GM10847 (cell line): Measurements from ENCODE around the gene TULP4.

ENCODE experiments used
- POLR2A ChIP-seq: IDR thresholded peaks from 2 replicates; pipeline ENCODE4 v1.6.1; 2011; ENCODE audit not compliant: insufficient read length; ENCODE audit errors: extremely low read depth

Gene TULP4

GRCh38 chr6:158489441-158489840, 177.2 kb downstream of the TULP4 start:
- TF ChIP-seq POLR2A = no peak

- no peak for TF ChIP-seq POLR2A
These were observed 180.6 kb downstream of the TULP4 start for GRCh38 chr6:158492881-158493280.

DNA sequence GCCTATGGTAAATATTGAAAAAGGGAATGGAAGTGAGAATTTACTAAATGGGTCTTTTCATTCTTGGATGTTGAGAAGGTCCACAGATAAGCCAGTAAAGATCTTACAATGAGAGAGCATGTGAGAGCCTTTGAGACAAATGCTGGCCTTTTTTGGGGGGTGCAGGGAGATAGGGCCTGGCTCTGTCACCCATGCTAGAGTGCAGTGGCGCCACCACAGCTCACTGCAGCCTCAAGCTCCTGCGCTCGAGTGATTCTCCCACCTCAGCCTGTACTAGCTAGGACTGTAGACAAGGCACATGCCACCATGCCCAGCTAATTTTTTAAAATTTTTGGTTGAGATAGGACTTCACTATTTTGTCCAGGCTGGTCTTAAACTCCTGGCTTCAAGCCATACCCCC, 184.4 kb downstream of the TULP4 start:
- TF ChIP-seq POLR2A = no peak

DNA sequence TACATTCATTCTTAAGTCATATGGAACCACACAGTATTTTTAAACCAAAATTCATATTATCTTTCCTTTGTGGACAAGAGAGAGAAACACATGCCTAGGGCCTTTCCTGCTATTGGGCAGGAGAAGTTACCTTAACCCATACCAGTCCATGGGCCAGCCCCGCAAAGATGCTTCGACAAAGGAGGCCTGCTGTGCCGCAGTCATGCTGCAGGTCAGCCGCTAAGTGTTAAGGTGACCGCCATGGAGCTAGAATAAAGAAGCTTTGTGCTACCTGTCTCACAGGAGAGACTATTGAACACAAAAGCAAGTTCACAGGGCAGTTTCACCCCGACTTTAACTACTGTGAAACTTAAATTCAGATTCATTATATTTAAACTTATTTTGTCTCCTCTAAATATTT, 185.4 kb downstream of the TULP4 start:
- no peak for TF ChIP-seq POLR2A

DNA sequence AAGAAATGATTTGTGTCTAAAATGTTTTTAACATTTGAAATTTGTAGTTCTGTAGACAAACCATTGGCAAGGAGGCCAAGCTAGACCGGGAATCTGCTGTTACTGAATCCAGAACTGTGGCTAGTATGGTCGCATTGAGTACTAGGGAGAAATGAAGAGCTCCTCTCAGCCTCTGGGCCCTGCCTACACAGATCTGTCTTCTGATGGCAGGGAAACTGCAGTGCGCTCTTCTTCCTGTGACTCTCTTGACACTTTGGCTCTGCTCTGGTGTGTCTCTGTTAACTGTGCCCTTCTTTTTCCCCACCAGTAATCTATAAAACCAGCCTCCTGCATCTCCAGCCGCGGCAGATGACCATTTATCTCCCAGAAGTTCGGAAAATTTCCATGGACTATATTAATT, 186.1 kb downstream of the TULP4 start:
- TF ChIP-seq POLR2A = no peak

- TF ChIP-seq POLR2A = no peak
These were observed 187.3 kb downstream of the TULP4 start for GRCh38 chr6:158499601-158500000.

DNA sequence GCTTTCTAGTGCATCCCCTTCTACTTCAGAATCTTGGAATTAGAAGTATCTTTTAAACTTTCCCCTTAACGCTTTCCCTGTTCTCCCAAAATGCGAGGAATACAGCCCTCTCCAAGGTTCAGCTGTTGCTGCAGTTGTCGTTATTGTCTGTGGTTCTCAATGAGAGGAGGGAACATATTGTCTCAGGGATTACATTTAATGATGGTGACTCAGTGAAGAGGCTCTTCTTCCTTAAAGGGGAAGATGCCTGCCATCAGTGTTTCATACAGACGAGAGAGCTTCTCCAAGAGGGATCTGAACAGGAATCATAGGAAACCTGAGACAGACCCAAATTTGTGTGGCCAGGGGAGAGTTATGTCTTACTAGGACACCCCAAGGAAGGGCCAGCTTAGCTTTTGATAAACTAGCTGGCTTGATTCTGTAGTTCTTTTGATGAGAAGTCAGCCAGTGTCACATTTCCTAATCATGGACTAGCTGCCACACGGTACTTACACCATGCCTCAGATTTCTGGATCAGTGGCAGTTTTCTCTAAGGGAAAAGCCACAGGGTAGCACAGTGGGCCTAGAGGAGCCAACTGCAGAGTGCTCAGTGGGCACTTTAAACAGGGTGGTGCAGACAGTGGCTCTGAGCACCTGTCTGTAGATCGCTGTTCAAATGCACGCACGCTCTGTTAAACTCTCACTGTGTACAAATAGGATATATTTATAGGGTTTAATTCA, 187.9 kb downstream of the TULP4 start:
- no peak for TF ChIP-seq POLR2A

DNA sequence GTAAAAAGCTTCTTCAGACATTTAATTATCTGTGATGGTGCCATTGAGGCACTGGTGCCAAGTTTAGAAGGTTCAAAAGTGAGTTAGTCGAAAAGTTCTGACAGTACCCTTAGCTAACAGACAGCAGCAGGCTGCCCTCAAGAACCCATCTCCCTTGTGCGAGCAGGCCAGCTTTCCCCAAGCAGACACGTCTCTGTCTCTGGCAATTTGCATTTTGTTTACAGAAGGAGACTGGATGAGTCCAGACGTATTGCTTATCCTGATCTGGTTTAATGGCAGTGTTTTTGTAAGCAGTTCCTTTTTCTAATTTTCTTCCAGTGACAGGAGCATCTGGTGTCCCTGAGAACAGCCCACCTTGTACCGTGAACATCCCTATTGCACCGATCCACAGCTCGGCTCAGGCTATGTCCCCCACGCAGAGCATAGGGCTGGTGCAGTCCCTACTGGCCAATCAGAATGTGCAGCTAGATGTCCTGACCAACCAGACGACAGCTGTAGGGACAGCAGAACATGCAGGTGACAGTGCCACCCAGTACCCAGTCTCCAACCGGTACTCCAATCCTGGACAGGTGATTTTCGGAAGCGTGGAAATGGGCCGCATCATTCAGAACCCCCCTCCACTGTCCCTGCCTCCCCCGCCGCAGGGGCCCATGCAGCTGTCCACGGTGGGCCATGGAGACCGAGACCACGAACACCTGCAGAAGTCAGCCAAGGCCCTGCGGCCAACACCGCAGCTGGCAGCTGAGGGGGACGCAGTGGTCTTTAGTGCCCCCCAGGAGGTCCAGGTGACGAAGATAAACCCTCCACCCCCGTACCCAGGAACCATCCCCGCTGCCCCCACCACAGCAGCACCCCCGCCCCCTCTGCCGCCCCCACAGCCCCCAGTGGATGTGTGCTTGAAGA, 189.3 kb downstream of the TULP4 start:
- TF ChIP-seq POLR2A = no peak

GRCh38 chr6:158502263-158502950, 190.1 kb downstream of the TULP4 start:
- TF ChIP-seq POLR2A = no peak

DNA sequence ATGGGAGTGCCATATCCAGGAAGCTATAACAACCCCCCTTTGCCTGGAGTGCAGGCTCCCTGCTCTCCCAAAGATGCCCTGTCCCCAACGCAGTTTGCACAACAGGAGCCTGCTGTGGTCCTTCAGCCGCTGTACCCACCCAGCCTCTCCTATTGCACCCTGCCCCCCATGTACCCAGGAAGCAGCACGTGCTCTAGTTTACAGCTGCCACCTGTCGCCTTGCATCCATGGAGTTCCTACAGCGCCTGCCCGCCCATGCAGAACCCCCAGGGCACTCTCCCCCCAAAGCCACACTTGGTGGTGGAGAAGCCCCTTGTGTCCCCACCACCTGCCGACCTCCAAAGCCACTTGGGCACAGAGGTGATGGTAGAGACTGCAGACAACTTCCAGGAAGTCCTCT, 191.0 kb downstream of the TULP4 start:
- no peak for TF ChIP-seq POLR2A

GRCh38 chr6:158503846-158504245, 191.6 kb downstream of the TULP4 start:
- no peak for TF ChIP-seq POLR2A

DNA sequence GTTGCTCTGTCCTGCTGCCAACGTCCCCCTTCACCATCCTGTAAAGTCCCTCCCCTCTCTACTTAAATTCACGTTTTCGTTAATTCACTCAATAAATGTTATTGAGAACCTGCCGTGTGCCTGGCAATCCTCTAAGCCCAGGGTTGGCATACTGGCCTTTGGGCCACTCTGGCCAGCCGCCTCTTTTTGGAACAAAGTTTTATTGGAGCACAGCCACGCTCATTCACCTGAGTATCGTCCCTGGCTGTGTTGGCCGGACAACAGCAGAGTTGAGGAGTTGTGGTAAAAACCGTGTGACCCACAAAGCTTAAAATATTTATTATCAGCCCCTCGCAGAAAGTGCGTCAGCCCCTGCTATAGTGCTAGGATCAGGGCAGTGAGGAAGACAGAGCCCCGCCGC, 192.9 kb downstream of the TULP4 start:
- TF ChIP-seq POLR2A = no peak

- no peak for TF ChIP-seq POLR2A
These were observed 194.3 kb downstream of the TULP4 start for GRCh38 chr6:158506601-158507000.

- TF ChIP-seq POLR2A = no peak
These were observed 194.9 kb downstream of the TULP4 start for GRCh38 chr6:158507174-158507573.

DNA sequence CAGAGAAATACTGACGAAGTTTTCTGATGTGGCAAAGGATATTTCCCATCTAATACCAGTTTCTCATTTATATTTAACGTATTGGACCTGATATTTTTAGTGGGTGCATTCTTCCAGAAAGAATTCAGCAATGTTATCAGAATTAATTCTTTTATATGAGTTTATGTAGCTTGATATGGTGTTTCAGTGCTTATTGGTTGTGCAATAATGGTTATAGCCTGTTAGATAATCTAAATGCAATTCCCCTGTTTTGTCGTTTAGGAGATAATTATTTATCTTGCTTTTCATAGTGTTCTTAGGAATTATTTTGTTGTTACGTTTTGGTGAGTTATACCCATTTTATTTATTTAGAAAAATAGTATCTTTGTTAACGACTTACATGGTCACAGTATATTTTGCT, 196.2 kb downstream of the TULP4 start:
- no peak for TF ChIP-seq POLR2A

DNA sequence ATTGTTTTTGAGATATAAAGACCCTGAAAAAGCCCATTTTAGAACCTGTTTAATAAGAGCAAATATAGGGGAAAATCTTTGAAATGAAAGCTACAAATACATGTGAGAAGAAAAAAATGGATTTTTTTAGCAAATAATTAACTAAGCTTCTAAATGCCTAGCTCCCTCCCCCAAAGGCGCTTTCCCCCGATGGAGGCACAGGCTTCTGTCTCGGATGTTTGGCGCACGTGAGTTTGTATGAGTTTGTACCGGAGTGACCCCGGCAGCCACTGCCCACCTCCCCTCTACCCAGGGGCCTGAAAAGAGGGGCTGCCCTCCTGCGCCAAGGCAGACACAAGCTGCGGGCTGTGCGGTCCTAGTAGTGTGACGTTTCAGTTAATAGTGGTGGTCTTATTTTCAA, 197.2 kb downstream of the TULP4 start:
- TF ChIP-seq POLR2A = no peak

- TF ChIP-seq POLR2A = no peak
These were observed 200.5 kb downstream of the TULP4 start for GRCh38 chr6:158512809-158513208.

- TF ChIP-seq POLR2A = no peak
These were observed 201.9 kb downstream of the TULP4 start for GRCh38 chr6:158514176-158514575.
